HUES6 (cell line): ENCODE data around the gene NR5A2.

ENCODE experiments used
- H3K27ac ChIP-seq: 2 replicates; pipeline ENCODE4 v1.7.0; 2013; ENCODE audit warnings: low read depth, mild to moderate bottlenecking, low read length, inconsistent platforms
- H3K27me3 ChIP-seq: 2 replicates; pipeline ENCODE4 v1.6.1; 2013; ENCODE audit warnings: low read length; ENCODE audit not compliant: control insufficient read depth, insufficient read depth
- H3K36me3 ChIP-seq: 2 replicates; pipeline ENCODE4 v1.6.1; 2013; ENCODE audit warnings: low read length; ENCODE audit not compliant: control insufficient read depth, insufficient read depth
- H3K4me1 ChIP-seq: 2 replicates; pipeline ENCODE4 v1.6.1; 2013; ENCODE audit warnings: low read length; ENCODE audit not compliant: control insufficient read depth, insufficient read depth
- H3K4me3 ChIP-seq: 2 replicates; pipeline ENCODE4 v1.5.1; 2013; ENCODE audit warnings: low read depth, low read length
- H3K9ac ChIP-seq: one replicate; pipeline ENCODE4 v1.6.1; 2013; ENCODE audit warnings: mild to moderate bottlenecking, low read length
- H3K9me3 ChIP-seq: 2 replicates; pipeline ENCODE4 v1.6.1; 2013; ENCODE audit warnings: low read depth, low read length; ENCODE audit not compliant: control insufficient read depth, insufficient read depth

Gene NR5A2

GRCh38 chr1:200027264-200027823, at the start of gene NR5A2:
Gene NR5A2 (plus strand): TSS chr1:200027710. CDS start chr1:200027848, 138 bp downstream.
- H3K9me3 ChIP-seq: no peaks in the 10 kb centered on the region
- no peak within 1 kb of the TSS for H3K27ac ChIP-seq
- no peak within 1 kb of the TSS for H3K9ac ChIP-seq
- peak within 1 kb of the TSS; percentile 82 for H3K4me3 ChIP-seq
- no peaks in the 10 kb centered on the region for H3K36me3 ChIP-seq
- peaks cover 35% of the 10 kb centered on the region for H3K27me3 ChIP-seq
- H3K4me1 ChIP-seq: peaks cover 12% of the 10 kb centered on the region; the same call in 1 of the 2 replicates

- Histone ChIP-seq H3K27me3 (no peaks in the 10 kb centered on the region), H3K9ac (no peak overlapping the region), H3K9me3 (no peaks in the 10 kb centered on the region), H3K36me3 (no peaks in the 10 kb centered on the region), H3K4me3 (no peak overlapping the region), H3K27ac (no peak overlapping the region), H3K4me1 (peaks cover 28% of the 10 kb centered on the region)
These were observed 49.0 kb upstream of the NR5A2 start for GRCh38 chr1:199978408-199978940.

- Histone ChIP-seq H3K9me3 (no peaks in the 10 kb centered on the region), H3K9ac (no peak overlapping the region), H3K4me3 (no peak overlapping the region), H3K4me1 (peaks cover 28% of the 10 kb centered on the region), H3K36me3 (no peaks in the 10 kb centered on the region), H3K27ac (no peak overlapping the region), H3K27me3 (no peaks in the 10 kb centered on the region)
These were observed 48.4 kb upstream of the NR5A2 start for GRCh38 chr1:199979071-199979470.

- H3K36me3 ChIP-seq: no peaks in the 10 kb centered on the region
- no peak overlapping the region for H3K27ac ChIP-seq
These were observed 45.9 kb upstream of the NR5A2 start for GRCh38 chr1:199981584-199981983.

GRCh38 chr1:199982606-199983005, 44.9 kb upstream of the NR5A2 start:
- Histone ChIP-seq H3K4me3 (no peak overlapping the region), H3K27ac (no peak overlapping the region), H3K27me3 (no peaks in the 10 kb centered on the region), H3K4me1 (peaks cover 9% of the 10 kb centered on the region; the same call in 1 of the 2 replicates), H3K36me3 (no peaks in the 10 kb centered on the region), H3K9me3 (no peaks in the 10 kb centered on the region), H3K9ac (no peak overlapping the region)

More at GRCh38 chr1:199981584-199981983, 45.9 kb upstream of the NR5A2 start:
- Histone ChIP-seq H3K4me3 (no peak overlapping the region), H3K4me1 (peaks cover 16% of the 10 kb centered on the region), H3K9me3 (no peaks in the 10 kb centered on the region), H3K27me3 (no peaks in the 10 kb centered on the region), H3K9ac (no peak overlapping the region)

- Histone ChIP-seq H3K27ac (no peak overlapping the region), H3K9ac (no peak overlapping the region), H3K4me1 (peaks cover 7% of the 10 kb centered on the region; the same call in 1 of the 2 replicates), H3K36me3 (no peaks in the 10 kb centered on the region), H3K9me3 (no peaks in the 10 kb centered on the region), H3K27me3 (no peaks in the 10 kb centered on the region), H3K4me3 (no peak overlapping the region)
These were observed 44.0 kb upstream of the NR5A2 start for GRCh38 chr1:199983531-199983930.

GRCh38 chr1:199995096-199995685, 32.3 kb upstream of the NR5A2 start:
- Histone ChIP-seq H3K36me3 (no peaks in the 10 kb centered on the region), H3K4me1 (no peaks in the 10 kb centered on the region), H3K4me3 (no peak overlapping the region), H3K27me3 (no peaks in the 10 kb centered on the region), H3K9me3 (no peaks in the 10 kb centered on the region), H3K9ac (no peak overlapping the region), H3K27ac (no peak overlapping the region)

- no peaks in the 10 kb centered on the region for H3K4me1 ChIP-seq
- no peak overlapping the region for H3K9ac ChIP-seq
- H3K9me3 ChIP-seq: no peaks in the 10 kb centered on the region
These were observed 22.3 kb upstream of the NR5A2 start for GRCh38 chr1:200005165-200005564.

GRCh38 chr1:200006711-200007110, 20.8 kb upstream of the NR5A2 start:
- H3K4me1 ChIP-seq: no peaks in the 10 kb centered on the region
- no peak overlapping the region for H3K27ac ChIP-seq
- no peaks in the 10 kb centered on the region for H3K9me3 ChIP-seq
- H3K27me3 ChIP-seq: no peaks in the 10 kb centered on the region
- no peak overlapping the region for H3K4me3 ChIP-seq
- H3K36me3 ChIP-seq: no peaks in the 10 kb centered on the region
- no peak overlapping the region for H3K9ac ChIP-seq

More at GRCh38 chr1:200005165-200005564, 22.3 kb upstream of the NR5A2 start:
- Histone ChIP-seq H3K27me3 (no peaks in the 10 kb centered on the region), H3K27ac (no peak overlapping the region), H3K36me3 (no peaks in the 10 kb centered on the region), H3K4me3 (no peak overlapping the region)

- Histone ChIP-seq H3K9me3 (no peaks in the 10 kb centered on the region), H3K4me3 (no peak overlapping the region), H3K27ac (no peak overlapping the region), H3K27me3 (no peaks in the 10 kb centered on the region), H3K4me1 (no peaks in the 10 kb centered on the region), H3K9ac (no peak overlapping the region), H3K36me3 (no peaks in the 10 kb centered on the region)
These were observed 11.7 kb upstream of the NR5A2 start for GRCh38 chr1:200015811-200016210.

GRCh38 chr1:200021577-200022238, 5.8 kb upstream of the NR5A2 start:
- Histone ChIP-seq H3K4me3 (no peak overlapping the region), H3K36me3 (no peaks in the 10 kb centered on the region), H3K27ac (no peak overlapping the region), H3K27me3 (no peaks in the 10 kb centered on the region), H3K4me1 (no peaks in the 10 kb centered on the region), H3K9me3 (no peaks in the 10 kb centered on the region), H3K9ac (no peak overlapping the region)
